GM12874 (cell line): ENCODE measurements around the gene ZCCHC14.

ENCODE experiments used
- TF ChIP-seq, protein P1 (sequence below): IDR thresholded peaks from 2 replicates; pipeline ENCODE4 v1.5.1; 2011; ENCODE audit warnings: low read depth, mild to moderate bottlenecking, control low read depth, low read length, moderate library complexity; ENCODE audit not compliant: insufficient read depth

The ZCCHC14 gene

DNA sequence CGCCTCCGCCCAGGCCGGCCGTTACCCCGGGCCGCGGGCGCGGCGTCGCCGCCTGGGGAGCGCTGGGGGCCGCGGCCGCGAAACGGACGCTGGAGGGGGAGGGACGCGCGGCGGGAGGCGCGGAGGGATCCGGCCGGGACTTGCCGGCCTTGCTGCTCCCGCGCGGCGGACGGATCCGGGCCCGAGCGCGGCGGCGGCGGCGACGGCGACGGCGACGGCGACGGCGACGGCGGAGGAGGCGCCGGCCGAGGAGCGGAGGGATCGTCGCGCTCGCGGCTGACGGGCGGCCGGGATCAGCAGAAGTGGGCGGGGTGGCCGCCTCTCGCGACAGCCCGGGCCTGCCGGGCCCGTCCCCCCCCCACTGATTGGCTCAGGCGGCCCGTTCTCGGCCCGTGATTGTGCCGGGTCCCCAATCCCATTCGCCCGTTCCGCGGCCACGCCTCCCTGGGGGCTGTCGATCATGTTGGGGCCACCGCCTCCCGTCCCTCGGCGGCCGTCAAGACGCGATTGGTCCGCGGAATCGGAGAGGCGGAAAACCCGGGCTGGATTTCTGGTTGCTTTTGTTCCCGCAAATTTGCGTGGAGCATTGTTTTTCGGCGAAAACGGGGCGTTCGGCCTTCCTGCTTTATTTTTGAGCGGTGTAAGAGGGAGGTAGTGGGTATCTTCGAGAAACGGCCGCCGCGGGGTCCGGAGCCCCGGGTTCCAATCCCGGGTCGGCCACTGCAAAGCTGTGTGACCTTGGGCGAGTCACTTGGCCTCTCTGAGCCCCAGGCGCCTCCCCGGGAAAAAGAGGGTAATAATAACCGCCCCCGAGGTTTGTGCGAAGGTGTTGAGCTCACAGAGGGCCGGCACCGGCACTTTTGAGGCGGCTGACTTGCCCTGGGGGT, at the start of gene ZCCHC14:
Gene ZCCHC14, minus strand, starts transcription at position 304 of the 887 bp plus-strand sequence. CDS start 786 bp downstream, outside the sequence.
- TF ChIP-seq, protein P1, sequence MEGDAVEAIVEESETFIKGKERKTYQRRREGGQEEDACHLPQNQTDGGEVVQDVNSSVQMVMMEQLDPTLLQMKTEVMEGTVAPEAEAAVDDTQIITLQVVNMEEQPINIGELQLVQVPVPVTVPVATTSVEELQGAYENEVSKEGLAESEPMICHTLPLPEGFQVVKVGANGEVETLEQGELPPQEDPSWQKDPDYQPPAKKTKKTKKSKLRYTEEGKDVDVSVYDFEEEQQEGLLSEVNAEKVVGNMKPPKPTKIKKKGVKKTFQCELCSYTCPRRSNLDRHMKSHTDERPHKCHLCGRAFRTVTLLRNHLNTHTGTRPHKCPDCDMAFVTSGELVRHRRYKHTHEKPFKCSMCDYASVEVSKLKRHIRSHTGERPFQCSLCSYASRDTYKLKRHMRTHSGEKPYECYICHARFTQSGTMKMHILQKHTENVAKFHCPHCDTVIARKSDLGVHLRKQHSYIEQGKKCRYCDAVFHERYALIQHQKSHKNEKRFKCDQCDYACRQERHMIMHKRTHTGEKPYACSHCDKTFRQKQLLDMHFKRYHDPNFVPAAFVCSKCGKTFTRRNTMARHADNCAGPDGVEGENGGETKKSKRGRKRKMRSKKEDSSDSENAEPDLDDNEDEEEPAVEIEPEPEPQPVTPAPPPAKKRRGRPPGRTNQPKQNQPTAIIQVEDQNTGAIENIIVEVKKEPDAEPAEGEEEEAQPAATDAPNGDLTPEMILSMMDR, result no peak

DNA sequence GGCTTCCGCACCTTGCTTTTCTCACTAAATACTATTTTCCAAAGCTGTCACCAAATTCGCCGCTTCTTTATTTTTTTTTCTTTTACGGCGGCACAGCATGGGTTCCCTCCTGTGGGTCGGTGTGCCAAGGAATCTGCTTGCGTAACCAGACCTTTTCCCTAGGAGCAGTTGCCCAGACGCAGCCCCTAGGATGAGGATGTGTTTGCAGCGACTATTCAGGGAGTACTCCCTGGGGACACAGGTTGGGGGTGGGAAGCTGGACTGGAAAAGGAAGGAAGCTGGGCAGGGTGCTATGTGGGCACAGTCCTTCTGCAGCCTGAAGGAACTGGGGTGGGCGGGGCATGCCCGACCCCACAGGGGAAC, 49.0 kb upstream of the ZCCHC14 start:
- TF ChIP-seq, protein P1, result no peak

DNA sequence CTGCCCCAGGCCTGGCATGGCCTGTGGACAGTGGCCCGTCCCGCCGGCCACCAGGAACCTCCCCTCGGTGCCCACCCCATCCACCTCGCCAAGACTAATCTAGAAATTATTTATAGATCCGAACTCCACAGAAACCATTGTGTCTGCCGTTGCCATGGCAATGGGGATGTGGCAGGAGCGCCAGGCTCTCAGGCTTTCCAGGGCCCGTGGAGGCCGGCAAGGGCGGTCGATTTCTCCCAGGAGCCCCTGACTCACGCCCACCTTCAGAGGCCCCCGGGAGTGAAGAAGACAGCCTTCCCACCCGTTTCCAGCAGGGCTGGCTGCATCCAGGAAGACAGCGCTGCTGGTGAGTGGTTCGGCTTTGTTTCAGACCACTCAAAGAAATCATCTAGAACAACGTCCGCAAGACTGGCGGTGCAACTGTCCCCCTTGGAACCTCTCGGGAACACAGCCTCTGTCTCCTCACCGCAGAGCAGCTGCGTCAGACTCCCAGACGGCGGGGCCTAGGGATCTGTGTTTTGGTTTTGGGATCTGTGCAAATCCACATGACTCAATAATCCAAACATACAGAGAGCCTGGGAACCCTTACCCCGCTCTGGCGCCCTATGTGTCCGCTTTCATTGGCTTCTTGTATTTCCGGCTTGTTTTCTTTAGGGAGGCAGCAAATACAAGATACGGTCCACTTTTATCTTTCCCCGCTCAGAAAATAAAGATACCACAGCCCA, 48.5 kb upstream of the ZCCHC14 start:
- TF ChIP-seq, protein P1, result no peak

DNA sequence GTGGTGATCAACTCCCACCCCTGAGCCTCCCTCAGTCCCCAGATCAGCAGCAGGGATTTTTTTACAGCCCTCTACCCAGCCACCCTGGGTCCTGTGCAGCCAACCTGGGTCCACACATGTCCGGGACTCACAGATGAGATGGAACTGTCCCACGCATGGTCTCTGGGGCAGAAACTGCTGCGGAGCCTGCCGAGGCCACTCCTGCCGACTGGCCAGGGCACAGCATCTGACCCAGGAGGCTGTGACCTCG, 48.0 kb upstream of the ZCCHC14 start:
- TF ChIP-seq, protein P1, result no peak

DNA sequence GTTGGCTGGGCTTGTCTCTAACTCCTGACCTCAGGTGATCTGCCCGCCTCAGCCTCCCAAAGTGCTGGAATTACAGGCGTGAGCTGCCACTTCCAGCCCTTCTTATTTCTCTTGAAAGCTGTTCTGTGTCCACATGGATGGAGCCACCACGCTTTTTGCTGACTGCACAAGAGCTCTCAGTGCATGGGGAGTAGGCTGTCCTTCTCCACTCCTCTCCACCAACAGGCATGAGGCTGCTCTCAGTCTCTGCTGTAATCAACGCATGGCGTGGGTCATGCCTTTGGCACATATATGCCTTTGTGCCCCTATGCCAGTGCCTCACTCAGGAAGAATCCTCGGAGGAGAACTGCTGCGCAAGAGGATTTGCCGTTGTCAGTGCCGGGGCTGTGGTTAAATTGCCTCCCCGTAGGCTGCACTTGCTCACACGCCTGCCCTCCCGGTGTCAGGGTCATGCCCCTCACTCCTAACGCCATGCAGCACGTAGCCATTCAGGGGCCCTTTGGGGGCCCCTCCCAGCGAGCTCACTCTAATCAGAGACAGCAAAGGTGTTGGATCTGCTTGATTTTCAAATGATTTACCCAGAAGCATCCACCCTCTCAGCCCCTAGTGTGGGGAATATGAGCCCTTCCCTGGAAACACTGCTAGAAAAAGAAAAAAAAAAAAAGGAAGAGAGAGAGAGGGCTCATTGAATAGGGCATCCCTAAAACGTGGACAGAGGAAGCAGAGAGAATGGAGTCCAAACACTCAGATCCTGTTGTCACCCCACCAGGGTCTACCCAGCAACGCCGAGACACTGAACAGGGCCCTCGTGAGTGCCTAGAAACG, 47.5 kb upstream of the ZCCHC14 start:
- TF ChIP-seq, protein P1, result no peak

DNA sequence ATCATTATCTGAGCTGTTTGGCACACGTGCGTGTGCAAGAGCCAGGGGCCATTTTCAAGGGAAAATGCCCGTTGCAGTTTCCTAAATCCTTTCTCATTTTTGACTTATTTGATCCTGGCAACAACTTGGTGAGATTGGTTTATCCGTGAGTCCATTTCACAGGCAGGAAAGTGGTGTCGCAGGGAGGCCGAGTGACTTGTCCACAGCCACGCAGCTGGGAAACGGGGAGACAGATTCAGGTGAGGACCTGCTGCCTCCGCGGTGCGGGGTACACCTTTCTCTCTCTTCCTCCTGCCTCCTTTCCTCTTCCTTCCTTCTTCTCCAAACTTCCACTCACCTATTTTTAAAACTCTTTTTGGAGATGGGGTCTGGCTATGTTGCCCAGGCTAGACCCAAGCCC, 46.3 kb upstream of the ZCCHC14 start:
- TF ChIP-seq, protein P1, result no peak

DNA sequence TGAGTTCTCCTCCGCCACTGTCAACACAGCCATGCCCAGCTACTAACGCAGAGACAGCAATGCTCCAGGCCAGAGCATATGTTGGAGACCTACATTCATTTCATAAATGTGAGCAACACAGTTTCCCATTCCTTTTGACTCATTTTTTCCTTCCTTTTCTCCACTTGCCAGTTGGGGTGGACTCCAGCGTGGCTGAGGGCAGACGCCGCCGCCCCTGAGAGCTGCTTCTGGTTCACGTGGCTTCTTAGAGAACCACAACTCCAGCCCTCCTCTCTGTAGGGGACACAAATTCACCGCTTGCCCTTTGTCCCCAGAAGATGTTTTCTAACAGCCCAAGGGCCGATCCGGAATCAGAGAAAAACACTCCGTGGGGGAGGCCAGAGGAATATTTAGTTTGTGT, 45.8 kb upstream of the ZCCHC14 start:
- TF ChIP-seq, protein P1, result no peak
